ENCODE results near the gene FDX1. TPM values are rescaled to one million over a fixed set of nuclear protein-coding genes. Genes with fewer than 3 reads are reported as not detected.

Gene FDX1
- total and polyA plus RNA-seq, 2 of the 8 experiments (the other 6 are each of a cell fraction or from before 2014, with no cell fraction given): 3.7 to 9.6 TPM

DNA sequence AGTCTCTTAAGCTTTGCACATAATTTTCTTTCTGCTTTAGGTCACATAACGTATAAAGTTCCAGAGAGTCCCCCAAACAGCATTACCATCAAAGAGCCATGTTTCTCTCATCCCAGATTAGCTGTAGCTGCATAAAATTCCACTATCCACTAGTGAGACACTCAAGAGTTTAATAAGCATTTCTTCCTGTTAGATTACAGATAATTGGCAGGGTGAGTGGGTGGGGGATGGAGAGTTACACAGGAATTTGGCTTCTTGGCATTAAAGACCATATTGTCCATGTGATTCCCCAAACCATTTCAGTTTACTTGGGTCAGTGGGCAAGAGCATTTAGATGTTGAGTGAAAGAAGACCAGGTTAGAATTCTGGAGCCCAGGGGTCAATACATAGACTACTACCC is 82.3 kb downstream of the FDX1 start:
- no peaks in the 10 kb centered on the region for H3K27me3 ChIP-seq (replicated peaks in 1 of 4; ENCODE audit: control insufficient read depth in 3 of 4, extremely low read depth in 1 of 4, insufficient read depth in 3 of 4, low read length in 3 of 4)
- H3K9ac ChIP-seq (replicated peaks in 1 of 4; ENCODE audit: extremely low read depth in 1 of 4, low read depth in 3 of 4, low read length in 3 of 4): no peak overlapping the region
- no peak overlapping the region for H2BK5ac ChIP-seq (ENCODE audit: low read depth, low read length)
- 95% methylated on average over 1 of the region's 1 CpG; no CpG with 5 or more reads in 1 of the 2 experiments for WGBS, 2 experiments (ENCODE audit: extremely low coverage in 1 of 2, insufficient coverage in 1 of 2, insufficient read length in 1 of 2, insufficient replicate concordance in 2 of 2, low coverage in 1 of 2, low lambda C conversion rate in 2 of 2, missing lambda C conversion rate in 1 of 2)
- no peaks in the 10 kb centered on the region; the same call in 1 of the 2 replicates for H3K23me2 ChIP-seq (ENCODE audit: low read depth, low read length)
- FAIRE-seq: no peak
- no peaks in the 10 kb centered on the region for H3K79me2 ChIP-seq (ENCODE audit: control insufficient read depth in 1 of 2, insufficient read depth in 2 of 2, low read length in 2 of 2)
- no peak overlapping the region for H4K5ac ChIP-seq (ENCODE audit: insufficient read length, low read depth, low read length)
- DNase-seq (ENCODE audit: low read depth in 1 of 2, low spot score in 2 of 2): no peak
- 0 out of 4 replicates have a peak, but pooled peaks cover 0 to 1% of the 10 kb centered on the region in 2 experiments for H3K9me3 ChIP-seq (ENCODE audit: insufficient read depth in 2 of 2, low read depth in 1 of 2, low read length in 1 of 2)
- no peak overlapping the region for H3K56ac ChIP-seq (replicated peaks; ENCODE audit: insufficient read length, low read depth, low read length)
- no peak overlapping the region for H2BK120ac ChIP-seq (replicated peaks; ENCODE audit: low read depth, low read length)
- H2AFZ ChIP-seq (ENCODE audit: low read length): no peak overlapping the region
- no peaks in the 10 kb centered on the region for H4K20me1 ChIP-seq (replicated peaks in 1 of 2; ENCODE audit: control insufficient read depth in 1 of 2, insufficient read depth in 2 of 2, low read length in 2 of 2)
- ChIA-PET POLR2A (ENCODE audit: partially characterized antibody) (no interaction called here), CTCF (ENCODE audit: partially characterized antibody) (interaction anchor here (0.8 to 2.7 kb wide), 2 partner anchors 17 to 34 kb away, joined by 3 to 8 read pairs; no protein-coding TSS in a partner anchor)
- no peak overlapping the region for H2BK20ac ChIP-seq (ENCODE audit: low read length)
- TF ChIP-seq SP1 (IDR thresholded peaks at IDR 0.05; ENCODE audit: low read depth, low read length): no peak
- no peak for TF ChIP-seq CEBPB (IDR thresholded peaks at IDR 0.05; ENCODE audit: low read depth, low read length)
- H4K8ac ChIP-seq (ENCODE audit: extremely low read depth, insufficient read depth, low read length): no peak overlapping the region
- no peak overlapping the region for H3K4ac ChIP-seq (replicated peaks; ENCODE audit: insufficient read length, low read depth, low read length)
- no peak overlapping the region for H3K4me3 ChIP-seq (ENCODE audit: extremely low read depth in 1 of 4, insufficient read depth in 2 of 4, low read depth in 3 of 4, low read length in 4 of 4)
- no peak overlapping the region for H3K4me2 ChIP-seq (ENCODE audit: insufficient read depth in 1 of 2, low read depth in 2 of 2, low read length in 2 of 2)
- H2BK12ac ChIP-seq (ENCODE audit: low read depth, low read length): no peak overlapping the region
- no peak overlapping the region for H4K91ac ChIP-seq (replicated peaks; ENCODE audit: insufficient read length, low read length)
- H2AK5ac ChIP-seq (ENCODE audit: low read depth, low read length): no peak overlapping the region
- H3K18ac ChIP-seq (ENCODE audit: extremely low read depth, low read length): no peak overlapping the region
- no peak overlapping the region for H3K14ac ChIP-seq (ENCODE audit: insufficient read length)
- no peaks in the 10 kb centered on the region for H3K4me1 ChIP-seq (replicated peaks in 1 of 4; ENCODE audit: control insufficient read depth in 3 of 4, insufficient read depth in 4 of 4, low read length in 3 of 4)
- no peak overlapping the region for H3K27ac ChIP-seq (ENCODE audit: low read depth, low read length)
- H3K79me1 ChIP-seq (ENCODE audit: low read depth, low read length): no peaks in the 10 kb centered on the region
- H3K36me3 ChIP-seq (ENCODE audit: control insufficient read depth in 2 of 4, insufficient read depth in 4 of 4, low read length in 3 of 4): no peaks in the 10 kb centered on the region; a peak in 1 of 8 replicates
- H3K23ac ChIP-seq (ENCODE audit: insufficient read length): no peak overlapping the region
- H2BK15ac ChIP-seq (ENCODE audit: low read length): no peak overlapping the region
